HG03457 (cell line): ENCODE results near the gene GCFC2.
A peak's percentile ranks its signal among the peaks of the same experiment; 100 is the strongest.
"Not testable (repeated sequence)": the region's sequence is repeated elsewhere in the genome, so short reads cannot be mapped to it uniquely, and the experiment has no call there.

ENCODE experiments used
- ATAC-seq: cut with Tn5 transposase; IDR thresholded peaks from one replicate; pipeline ENCODE4 v1.9.1; 2021; ENCODE audit warnings: moderate number of reproducible peaks; ENCODE audit not compliant: unreplicated experiment

Gene GCFC2

DNA sequence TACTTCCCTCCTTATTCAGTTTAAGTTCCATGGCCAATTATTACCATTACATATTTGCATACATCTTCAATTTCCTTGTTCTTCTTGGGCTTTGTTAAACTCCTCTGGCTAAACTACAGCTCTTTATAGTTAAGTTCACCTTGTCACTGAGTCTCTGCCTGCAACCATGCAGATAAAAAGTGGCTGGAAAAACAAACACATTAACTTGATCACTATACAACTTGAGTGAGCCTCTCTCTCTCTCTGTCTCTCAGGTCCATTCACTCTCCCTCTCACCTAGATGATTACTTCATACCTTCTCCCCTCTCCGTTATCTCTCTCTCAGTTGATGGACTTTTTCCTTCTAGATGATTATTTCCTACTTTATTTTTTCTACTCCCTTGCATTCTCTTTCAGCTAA lies 30.3 kb downstream of the GCFC2 start:
- ATAC-seq: no peak

DNA sequence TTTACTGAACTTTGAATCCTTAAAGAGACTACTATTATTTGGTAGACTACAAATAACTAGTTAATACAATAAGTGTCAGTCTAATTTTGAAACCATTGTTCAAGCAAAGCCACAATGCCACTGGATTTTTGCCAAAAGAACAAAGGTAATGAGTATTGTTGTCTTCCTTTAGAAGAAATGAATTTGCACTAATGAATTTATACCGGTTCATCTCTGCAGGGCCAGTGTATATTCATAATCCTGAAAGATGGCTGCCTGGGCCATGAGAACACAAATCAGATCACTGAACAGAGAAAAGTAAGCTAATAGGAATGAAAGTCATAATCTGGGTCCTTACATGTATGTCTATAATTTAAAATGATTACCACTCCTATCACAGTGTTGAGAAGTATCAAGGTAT lies 31.2 kb downstream of the GCFC2 start:
- ATAC-seq: no peak

DNA sequence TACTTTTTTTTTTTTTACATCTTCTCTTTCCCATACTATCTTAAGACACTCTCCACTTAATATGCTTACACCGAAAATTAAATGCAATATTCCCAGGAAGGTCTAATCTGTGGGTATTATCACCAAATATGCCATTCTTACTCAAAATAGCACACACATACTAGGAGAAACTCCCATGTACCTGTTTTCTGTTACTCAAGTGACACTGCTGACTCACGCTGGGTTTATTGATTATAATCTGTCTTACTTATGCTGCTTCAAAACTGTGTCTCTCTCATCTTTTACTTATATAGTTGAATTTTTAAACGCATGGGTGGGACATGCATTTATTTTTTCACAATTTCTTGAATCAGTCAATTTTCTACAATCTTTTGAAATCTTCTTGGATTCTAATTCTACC lies 34.3 kb downstream of the GCFC2 start:
- no peak for ATAC-seq

DNA sequence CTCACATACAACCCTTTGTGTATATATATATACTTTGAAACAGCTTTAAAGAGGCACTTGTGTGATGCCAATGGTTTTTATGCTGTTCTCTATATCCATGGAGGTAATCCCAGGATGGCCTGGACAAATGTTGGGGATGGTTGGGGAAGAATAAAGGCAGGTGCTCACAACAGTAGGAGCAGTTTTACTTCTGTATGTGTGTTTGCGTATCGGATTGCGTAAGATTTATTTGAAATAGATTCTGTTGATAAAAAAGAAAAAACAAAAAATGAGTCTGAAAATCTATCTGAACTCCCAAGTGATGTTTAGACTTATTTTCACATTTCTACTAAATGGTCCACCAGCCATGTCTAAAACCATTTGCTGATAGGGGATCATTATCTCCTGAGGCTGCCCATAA lies 34.8 kb downstream of the GCFC2 start:
- no peak for ATAC-seq

- not testable (repeated sequence) for ATAC-seq
These were observed 35.3 kb downstream of the GCFC2 start for GRCh38 chr2:75675423-75675822.

- ATAC-seq: no peak
These were observed 42.8 kb downstream of the GCFC2 start for GRCh38 chr2:75667884-75668283.

DNA sequence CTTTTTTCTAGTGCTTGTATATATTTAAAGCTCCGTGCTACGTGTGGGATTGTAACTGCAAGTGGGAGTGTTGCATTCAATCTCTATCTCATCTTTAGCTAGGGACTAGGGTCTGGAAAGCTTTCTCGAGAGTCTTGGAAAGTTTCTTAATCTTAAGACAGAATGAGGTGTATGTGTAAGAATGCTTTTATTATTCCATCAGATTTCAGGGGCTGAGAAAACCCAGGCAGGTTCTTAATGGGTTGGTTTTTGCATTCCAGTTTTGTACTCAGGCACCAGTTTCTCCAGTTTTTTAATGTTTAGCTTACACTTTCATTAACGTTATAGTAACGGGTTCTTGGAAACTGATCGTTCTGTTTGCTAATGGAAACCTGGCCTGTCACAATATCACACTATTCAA lies 43.8 kb downstream of the GCFC2 start:
- ATAC-seq: no peak

DNA sequence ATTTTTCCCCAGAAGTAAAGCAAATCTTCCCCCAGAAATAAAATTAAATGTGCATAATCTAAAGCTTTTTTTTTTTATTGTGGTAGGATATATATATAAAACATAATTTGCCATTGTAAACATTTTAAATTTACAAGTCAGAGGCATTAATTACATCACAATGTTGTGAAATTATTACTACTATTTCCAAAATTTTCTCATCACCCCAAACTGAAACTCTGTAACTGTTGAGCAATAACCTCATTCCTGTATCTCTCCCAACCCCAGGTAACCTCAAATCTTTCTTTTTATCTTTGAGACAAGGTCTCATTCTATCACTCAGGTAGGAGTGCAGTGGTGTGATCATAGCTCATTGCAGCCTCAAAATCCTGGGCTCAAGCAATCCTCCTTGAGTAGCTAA lies 52.9 kb downstream of the GCFC2 start:
- no peak for ATAC-seq

GRCh38 chr2:75656563-75656962 lies 54.2 kb downstream of the GCFC2 start:
- ATAC-seq: no peak

- no peak for ATAC-seq
These were observed 54.9 kb downstream of the GCFC2 start for GRCh38 chr2:75655861-75656260.

GRCh38 chr2:75654012-75654411 lies 56.7 kb downstream of the GCFC2 start:
- ATAC-seq: no peak

- ATAC-seq: no peak
These were observed 62.9 kb downstream of the GCFC2 start for GRCh38 chr2:75647771-75648170.

- ATAC-seq: peak; percentile 96
These were observed 63.9 kb downstream of the GCFC2 start, which contains the start of gene MRPL19 for GRCh38 chr2:75646583-75647425. Gene MRPL19 (plus strand): TSS chr2:75646783. CDS start chr2:75646808, 25 bp downstream.

GRCh38 chr2:75646090-75646582 lies 64.6 kb downstream of the GCFC2 start:
- ATAC-seq: no peak

- ATAC-seq: no peak
These were observed 65.1 kb downstream of the GCFC2 start for GRCh38 chr2:75645643-75646042.

- ATAC-seq: no peak
These were observed 66.7 kb downstream of the GCFC2 start for GRCh38 chr2:75643980-75644379.

- no peak for ATAC-seq
These were observed 69.1 kb downstream of the GCFC2 start for GRCh38 chr2:75641587-75641986.

DNA sequence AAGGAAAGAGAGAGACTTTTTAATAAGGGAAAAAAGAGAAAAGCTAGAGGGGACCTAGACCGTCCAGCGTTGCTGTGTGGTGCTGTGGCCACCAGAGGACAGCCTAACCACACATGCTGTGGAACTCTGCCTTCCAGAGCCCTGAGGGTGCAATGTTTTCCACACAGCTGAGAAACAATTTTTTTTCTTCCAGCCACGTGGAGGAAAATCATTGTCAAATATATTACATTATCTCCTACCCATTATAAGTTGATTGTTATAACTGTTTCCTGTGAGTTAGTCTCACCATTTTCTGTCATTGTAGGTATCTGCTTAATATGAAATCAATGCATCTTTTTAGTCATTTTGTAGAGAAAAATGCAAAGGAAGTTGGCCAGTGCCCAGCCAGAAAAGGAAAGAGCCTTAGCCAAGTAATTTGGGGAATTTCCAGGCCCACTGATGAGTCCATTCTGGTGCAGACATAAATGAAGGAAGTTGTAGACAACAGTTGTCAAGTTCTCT lies 70.0 kb downstream of the GCFC2 start:
- peak; percentile 91 for ATAC-seq

GRCh38 chr2:75637568-75637967 lies 73.1 kb downstream of the GCFC2 start:
- no peak for ATAC-seq

DNA sequence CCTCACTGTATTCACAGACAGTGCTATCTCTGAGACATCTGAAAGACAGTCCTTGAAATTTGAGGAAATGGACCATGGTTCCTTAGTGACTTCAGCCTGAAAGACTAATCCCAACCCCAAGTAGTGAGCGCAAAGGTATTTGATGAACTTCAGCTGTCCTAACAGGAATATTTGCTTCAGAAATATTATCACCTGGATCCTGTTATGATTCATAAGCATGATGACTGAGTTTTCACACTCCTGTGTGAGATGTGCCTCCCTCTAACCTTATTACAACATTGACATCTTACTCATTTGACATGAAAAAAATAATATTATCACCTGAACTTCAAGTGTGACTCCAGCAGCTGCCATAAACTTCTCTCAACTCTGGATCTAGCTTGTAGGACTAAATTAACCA lies 75.8 kb downstream of the GCFC2 start:
- ATAC-seq: no peak

- no peak for ATAC-seq
These were observed 77.1 kb downstream of the GCFC2 start for GRCh38 chr2:75633620-75634019.

DNA sequence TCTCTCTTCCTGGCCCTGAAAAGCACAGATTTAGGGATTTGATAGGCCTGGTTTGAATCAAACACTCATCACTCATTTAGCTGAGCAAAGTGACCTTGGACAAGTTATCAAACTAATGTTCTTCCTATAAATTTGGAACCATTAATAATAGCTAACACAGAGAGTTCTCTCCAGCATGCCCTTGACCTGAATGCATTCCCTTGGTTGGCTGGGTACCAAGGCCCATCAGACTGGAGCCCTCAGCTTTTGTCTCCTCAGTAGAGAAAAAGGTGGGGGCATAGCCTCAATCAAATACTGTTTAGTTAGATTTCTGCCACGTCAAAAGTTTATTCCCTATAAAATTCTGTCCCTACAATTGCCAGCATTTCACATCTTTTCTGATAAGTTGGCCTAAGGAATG lies 77.9 kb downstream of the GCFC2 start:
- ATAC-seq: no peak
